Thyroid gland (tissue), 4 donors: ENCODE results near the gene ALMS1.

ENCODE experiments used
- POLR2A ChIP-seq, 2 donors: fragments of 450-650 bp; IDR thresholded peaks; one replicate each; pipeline ENCODE4 v1.6.1; 2017; ENCODE audit warnings: antibody characterized with exemption in 2 of 2, mild to moderate bottlenecking in 2 of 2, moderate library complexity in 1 of 2
- TF ChIP-seq, protein P1 (sequence below), 6 experiments: fragments of 200-600 bp in 3 of 6; fragments of 450-650 bp in 3 of 6; sonication (generic) in 3 of 6; IDR thresholded peaks; one replicate each; pipeline ENCODE4 v1.5.1; 2016 to 2019; ENCODE audit warnings: antibody characterized with exemption in 6 of 6, mild to moderate bottlenecking in 2 of 6, inconsistent platforms in 1 of 6, moderate library complexity in 1 of 6

DNA sequence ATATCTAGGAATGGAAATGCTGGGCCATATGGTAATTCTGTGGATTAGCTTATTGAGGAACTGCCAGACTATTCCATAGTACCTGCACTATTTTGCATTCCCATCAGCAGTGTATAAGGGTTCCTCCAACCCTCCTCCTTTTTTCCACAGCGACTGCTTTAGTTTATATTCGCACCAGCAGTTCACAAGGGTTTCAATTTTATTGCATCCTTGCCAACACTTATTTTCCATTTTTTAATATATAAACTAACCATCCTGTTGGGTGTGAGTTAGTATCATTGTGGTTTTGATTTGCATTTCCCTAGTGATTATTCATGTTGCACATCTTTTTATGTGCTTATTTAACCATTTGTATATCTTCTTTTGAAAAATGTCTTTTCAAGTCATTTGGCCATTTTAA is 189.6 kb downstream of the ALMS1 start:
- TF ChIP-seq, protein P1, sequence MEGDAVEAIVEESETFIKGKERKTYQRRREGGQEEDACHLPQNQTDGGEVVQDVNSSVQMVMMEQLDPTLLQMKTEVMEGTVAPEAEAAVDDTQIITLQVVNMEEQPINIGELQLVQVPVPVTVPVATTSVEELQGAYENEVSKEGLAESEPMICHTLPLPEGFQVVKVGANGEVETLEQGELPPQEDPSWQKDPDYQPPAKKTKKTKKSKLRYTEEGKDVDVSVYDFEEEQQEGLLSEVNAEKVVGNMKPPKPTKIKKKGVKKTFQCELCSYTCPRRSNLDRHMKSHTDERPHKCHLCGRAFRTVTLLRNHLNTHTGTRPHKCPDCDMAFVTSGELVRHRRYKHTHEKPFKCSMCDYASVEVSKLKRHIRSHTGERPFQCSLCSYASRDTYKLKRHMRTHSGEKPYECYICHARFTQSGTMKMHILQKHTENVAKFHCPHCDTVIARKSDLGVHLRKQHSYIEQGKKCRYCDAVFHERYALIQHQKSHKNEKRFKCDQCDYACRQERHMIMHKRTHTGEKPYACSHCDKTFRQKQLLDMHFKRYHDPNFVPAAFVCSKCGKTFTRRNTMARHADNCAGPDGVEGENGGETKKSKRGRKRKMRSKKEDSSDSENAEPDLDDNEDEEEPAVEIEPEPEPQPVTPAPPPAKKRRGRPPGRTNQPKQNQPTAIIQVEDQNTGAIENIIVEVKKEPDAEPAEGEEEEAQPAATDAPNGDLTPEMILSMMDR (IDR thresholded peaks at IDR 0.05): no peak
- TF ChIP-seq POLR2A (IDR thresholded peaks at IDR 0.05): no peak
